Natural killer cell (primary cell): Measurements from ENCODE around the gene DNAH6. TPM values are rescaled to one million over a fixed set of nuclear protein-coding genes. Genes with fewer than 3 reads are reported as not detected.

Experiments
- ATAC-seq, 3 donors: fragments of 150-1000 bp in 2 of 3; fragments of 200-7000 bp in 1 of 3; cut with Tn5 transposase; 1 replicate in 1 of 3; 2 replicates in 2 of 3; pipeline ENCODE4 v1.10.0; 2021; ENCODE audit warnings: mild to moderate bottlenecking in 2 of 3, moderate library complexity in 2 of 3
- DNase-seq, 2 donors: peaks; one replicate each; pipeline versions ENCODE4 v3.0.0 to v3.0.0-alpha.2; 2013 to 2021; ENCODE audit warnings: mixed read lengths in 1 of 2
- H3K27ac ChIP-seq: one replicate; pipeline ENCODE4 v1.5.1; 2013; ENCODE audit warnings: mild to moderate bottlenecking, low read length
- H3K27me3 ChIP-seq: one replicate; pipeline ENCODE4 v1.6.1; 2013; ENCODE audit warnings: low read length; ENCODE audit not compliant: control insufficient read depth, insufficient read depth
- H3K36me3 ChIP-seq: one replicate; pipeline ENCODE4 v1.6.1; 2013; ENCODE audit warnings: low read length; ENCODE audit not compliant: control insufficient read depth, insufficient read depth
- H3K4me1 ChIP-seq: one replicate; pipeline ENCODE4 v1.6.1; 2013; ENCODE audit warnings: low read length; ENCODE audit not compliant: control insufficient read depth, insufficient read depth
- H3K4me3 ChIP-seq: one replicate; pipeline ENCODE4 v1.5.1; 2013; ENCODE audit warnings: low read length
- H3K9me3 ChIP-seq: one replicate; pipeline ENCODE4 v1.6.1; 2013; ENCODE audit warnings: low read length; ENCODE audit not compliant: control insufficient read depth, insufficient read depth
- H3K27ac Mint-ChIP-seq, 2 donors: one replicate each; pipeline ENCODE4 v1.8.0; 2022; ENCODE audit warnings: mild to moderate bottlenecking in 2 of 2, mixed read lengths in 2 of 2, moderate library complexity in 1 of 2
- H3K27me3 Mint-ChIP-seq, 2 donors: one replicate each; pipeline ENCODE4 v1.8.0; 2022; ENCODE audit warnings: low read depth in 2 of 2, mixed read lengths in 2 of 2
- H3K36me3 Mint-ChIP-seq: one replicate; pipeline ENCODE4 v1.8.0; 2022; ENCODE audit warnings: mixed read lengths
- H3K4me1 Mint-ChIP-seq, 2 donors: one replicate each; pipeline ENCODE4 v1.8.0; 2022; ENCODE audit warnings: mixed read lengths in 2 of 2
- H3K4me3 Mint-ChIP-seq: one replicate; pipeline ENCODE4 v1.8.0; 2022; ENCODE audit warnings: mild to moderate bottlenecking, moderate library complexity, mixed read lengths
- H3K9me3 Mint-ChIP-seq, 2 donors: one replicate each; pipeline ENCODE4 v1.8.0; 2022; ENCODE audit warnings: mixed read lengths in 2 of 2
- CTCF ChIP-seq: fragments of 200-600 bp; IDR thresholded peaks from one replicate; pipeline ENCODE4 v1.8.0; 2022; ENCODE audit warnings: antibody characterized with exemption
- WGBS: methylation state at CpG from one replicate; pipeline ENCODE4 v1.1.7; 2013; ENCODE audit warnings: missing lambda C conversion rate; ENCODE audit not compliant: insufficient coverage; 5-methylcytosine and 5-hydroxymethylcytosine counted together
- intact Hi-C: fragments of 100-400 bp; cut with micrococcal nuclease; formaldehyde crosslinking; loops from one replicate; pipeline ENCODE4 v1.14.2; 2022
- total RNA-seq, 4 donors: library from RNA; stranded (reverse); fragments of 120-200 nt in 1 of 4; gene quantifications; one replicate each; pipeline versions ENCODE4 v1.2.3 to v1.2.4, GENCODE V29; 2013 to 2022

The DNAH6 gene
- total RNA-seq, 3 donors from 2014 or later (not counting 1 experiment from before 2014, with no cell fraction given), result 0.05 to 0.60 (median 0.32) TPM

GRCh38 chr2:84674099-84674498, 157.8 kb downstream of the DNAH6 start:
- Histone ChIP-seq H3K9me3 (no peaks in the 10 kb centered on the region), H3K4me1 (no peaks in the 10 kb centered on the region), H3K27me3 (no peaks in the 10 kb centered on the region), H3K27ac (no peak overlapping the region), H3K36me3 (no peaks in the 10 kb centered on the region), H3K4me3 (no peak overlapping the region)
- DNase-seq, result no peak
- Mint-ChIP-seq H3K4me1 (peaks cover 5 to 6% of the 10 kb centered on the region in 2 donors), H3K9me3 (no peaks in the 10 kb centered on the region), H3K4me3 (no peak overlapping the region), H3K27ac (no peak overlapping the region), H3K27me3 (no peaks in the 10 kb centered on the region), H3K36me3 (no peaks in the 10 kb centered on the region)
- intact Hi-C loops, result no loop called here
- no peak for ATAC-seq
- no peak for TF ChIP-seq CTCF

GRCh38 chr2:84674586-84674985, 158.3 kb downstream of the DNAH6 start:
- H3K4me1 ChIP-seq, result no peaks in the 10 kb centered on the region
- no peaks in the 10 kb centered on the region for H3K36me3 ChIP-seq
- Mint-ChIP-seq H3K9me3 (no peaks in the 10 kb centered on the region), H3K27ac (no peak overlapping the region), H3K4me1 (peaks cover 5 to 6% of the 10 kb centered on the region in 2 donors), H3K4me3 (no peak overlapping the region), H3K36me3 (no peaks in the 10 kb centered on the region), H3K27me3 (no peaks in the 10 kb centered on the region)
- DNase-seq, result no peak
- H3K27me3 ChIP-seq, result no peaks in the 10 kb centered on the region
- WGBS, result 93% methylated on average over 4 of the region's 5 CpGs
- no peak overlapping the region for H3K4me3 ChIP-seq
- TF ChIP-seq CTCF, result no peak
- intact Hi-C loops, result no loop called here
- no peak for ATAC-seq
- no peaks in the 10 kb centered on the region for H3K9me3 ChIP-seq
- H3K27ac ChIP-seq, result no peak overlapping the region

GRCh38 chr2:84676295-84676694, 160.0 kb downstream of the DNAH6 start:
- Histone ChIP-seq H3K36me3 (no peaks in the 10 kb centered on the region), H3K27ac (no peak overlapping the region), H3K4me3 (no peak overlapping the region), H3K27me3 (no peaks in the 10 kb centered on the region), H3K9me3 (no peaks in the 10 kb centered on the region), H3K4me1 (no peaks in the 10 kb centered on the region)
- Mint-ChIP-seq H3K36me3 (no peaks in the 10 kb centered on the region), H3K9me3 (no peaks in the 10 kb centered on the region), H3K27ac (no peak overlapping the region), H3K4me1 (peaks cover 5 to 6% of the 10 kb centered on the region in 2 donors), H3K4me3 (no peak overlapping the region), H3K27me3 (no peaks in the 10 kb centered on the region)
- intact Hi-C loops, result no loop called here
- DNase-seq (no peak), ATAC-seq (no peak)
- no CpG with 5 or more reads among the region's 1 CpG for WGBS
- TF ChIP-seq CTCF, result no peak

GRCh38 chr2:84678214-84678613, 161.9 kb downstream of the DNAH6 start:
- Mint-ChIP-seq H3K4me3 (no peak overlapping the region), H3K4me1 (peaks cover 5 to 6% of the 10 kb centered on the region in 2 donors)

More at GRCh38 chr2:84678214-84678613, 161.9 kb downstream of the DNAH6 start:
- H3K27me3 ChIP-seq, result no peaks in the 10 kb centered on the region
- ATAC-seq (no peak), DNase-seq (peak in 1 of 2 donors; percentile 33)
- no peak overlapping the region for H3K4me3 ChIP-seq
- no CpG with 5 or more reads among the region's 2 CpGs for WGBS
- H3K27me3 Mint-ChIP-seq, result peaks cover 0 to 5% of the 10 kb centered on the region in 2 donors
- H3K4me1 ChIP-seq, result no peaks in the 10 kb centered on the region
- no peak for TF ChIP-seq CTCF
- no peaks in the 10 kb centered on the region for H3K36me3 ChIP-seq
- intact Hi-C loops, result no loop called here
- no peaks in the 10 kb centered on the region for H3K36me3 Mint-ChIP-seq
- no peaks in the 10 kb centered on the region for H3K9me3 ChIP-seq
- no peaks in the 10 kb centered on the region for H3K9me3 Mint-ChIP-seq
- no peak overlapping the region for H3K27ac Mint-ChIP-seq
- H3K27ac ChIP-seq, result no peak overlapping the region
